CD14-positive monocyte (primary cell): Measurements from ENCODE around the gene TMSB15C. TPM values are rescaled to one million over a fixed set of nuclear protein-coding genes. Genes with fewer than 3 reads are reported as not detected.

Experiments used
- DNase-seq, 3 donors: peaks; one replicate each; pipeline ENCODE4 v3.0.0-alpha.2; 2011 to 2022
- H2AFZ ChIP-seq: 2 replicates; pipeline ENCODE4 v1.6.0; 2012; ENCODE audit warnings: mild to moderate bottlenecking, low read depth, low read length, inconsistent platforms; ENCODE audit not compliant: insufficient read depth, poor library complexity, severe bottlenecking
- H3K27ac ChIP-seq, 2 donors: 1 replicate in 1 of 2; 2 replicates in 1 of 2; pipeline ENCODE4 v1.5.1; 2012 to 2013; ENCODE audit warnings: low read length in 2 of 2, control low read depth in 1 of 2, inconsistent platforms in 1 of 2, low read depth in 1 of 2, mild to moderate bottlenecking in 1 of 2
- H3K27me3 ChIP-seq, 2 donors: one replicate each; pipeline versions ENCODE4 v1.6.0 to v1.6.1; 2011 to 2013; ENCODE audit warnings: low read length in 2 of 2; ENCODE audit not compliant: control insufficient read depth in 2 of 2, insufficient read depth in 2 of 2
- H3K36me3 ChIP-seq, 2 donors: replicated peaks in 1 of 2; 1 replicate in 1 of 2; 2 replicates in 1 of 2; pipeline versions ENCODE4 v1.5.1 to v1.6.1; 2012 to 2013; ENCODE audit warnings: low read length in 2 of 2, control low read depth in 1 of 2, inconsistent platforms in 1 of 2, mild to moderate bottlenecking in 1 of 2; ENCODE audit not compliant: insufficient read depth in 2 of 2, control insufficient read depth in 1 of 2
- H3K4me1 ChIP-seq, 2 donors: 1 replicate in 1 of 2; 2 replicates in 1 of 2; pipeline versions ENCODE4 v1.5.1 to v1.6.1; 2012 to 2013; ENCODE audit warnings: low read length in 2 of 2, control low read depth in 1 of 2, inconsistent platforms in 1 of 2, mild to moderate bottlenecking in 1 of 2, moderate library complexity in 1 of 2; ENCODE audit not compliant: insufficient read depth in 2 of 2, control insufficient read depth in 1 of 2
- H3K4me2 ChIP-seq: replicated peaks from 2 replicates; pipeline ENCODE3; 2012; ENCODE audit warnings: low read length, moderate library complexity, mild to moderate bottlenecking; ENCODE audit not compliant: poor library complexity, severe bottlenecking; ENCODE audit errors: extremely low read depth
- H3K4me3 ChIP-seq, 3 experiments: fragments of 200-600 bp in 1 of 3; sonication (generic) in 1 of 3; replicated peaks in 1 of 3; 1 replicate in 2 of 3; 2 replicates in 1 of 3; pipeline ENCODE4 v1.5.1; 2011 to 2013; ENCODE audit warnings: low read length in 3 of 3, mild to moderate bottlenecking in 3 of 3, control low read depth in 2 of 3, low read depth in 2 of 3, inconsistent platforms in 1 of 3, moderate library complexity in 1 of 3
- H3K79me2 ChIP-seq: 2 replicates; pipeline ENCODE4 v1.6.0; 2012; ENCODE audit warnings: mild to moderate bottlenecking, control low read depth, inconsistent platforms, low read length, moderate library complexity; ENCODE audit not compliant: insufficient read depth
- H3K9ac ChIP-seq: 2 replicates; pipeline ENCODE4 v1.6.0; 2017; ENCODE audit warnings: low read length, mild to moderate bottlenecking; ENCODE audit not compliant: insufficient read depth, poor library complexity, severe bottlenecking
- H3K9me3 ChIP-seq, 2 donors: replicated peaks in 1 of 2; 1 replicate in 1 of 2; 2 replicates in 1 of 2; pipeline versions ENCODE4 v1.5.1 to v1.6.1; 2012 to 2013; ENCODE audit warnings: low read length in 2 of 2, control low read depth in 1 of 2; ENCODE audit not compliant: control insufficient read depth in 1 of 2, insufficient read depth in 1 of 2
- H4K20me1 ChIP-seq: 2 replicates; pipeline ENCODE4 v1.6.0; 2012; ENCODE audit warnings: mild to moderate bottlenecking, low read length, control low read depth, moderate library complexity; ENCODE audit not compliant: insufficient read depth
- H3K27ac Mint-ChIP-seq, 7 donors: one replicate each; pipeline ENCODE4 v1.8.0; 2020; ENCODE audit warnings: mild to moderate bottlenecking in 7 of 7, mixed read lengths in 7 of 7, moderate library complexity in 6 of 7, inconsistent platforms in 2 of 7
- H3K27me3 Mint-ChIP-seq, 3 donors: one replicate each; pipeline ENCODE4 v1.8.0; 2021 to 2022; ENCODE audit warnings: low read depth in 3 of 3, mild to moderate bottlenecking in 3 of 3, mixed read lengths in 3 of 3, moderate library complexity in 3 of 3, inconsistent platforms in 1 of 3
- H3K36me3 Mint-ChIP-seq, 2 donors: one replicate each; pipeline ENCODE4 v1.8.0; 2020; ENCODE audit warnings: mixed read lengths in 2 of 2, inconsistent platforms in 1 of 2, mild to moderate bottlenecking in 1 of 2
- H3K4me1 Mint-ChIP-seq: one replicate; pipeline ENCODE4 v1.8.0; 2020; ENCODE audit warnings: mild to moderate bottlenecking, mixed read lengths
- H3K4me3 Mint-ChIP-seq, 2 donors: one replicate each; pipeline ENCODE4 v1.8.0; 2020; ENCODE audit warnings: mild to moderate bottlenecking in 2 of 2, mixed read lengths in 2 of 2, moderate library complexity in 1 of 2
- H3K9me3 Mint-ChIP-seq, 7 donors: one replicate each; pipeline ENCODE4 v1.8.0; 2020 to 2022; ENCODE audit warnings: mixed read lengths in 7 of 7, mild to moderate bottlenecking in 6 of 7, moderate library complexity in 6 of 7, inconsistent platforms in 2 of 7
- WGBS: methylation state at CpG from one replicate; pipeline ENCODE4 v1.1.5; 2013; ENCODE audit warnings: missing lambda C conversion rate; ENCODE audit not compliant: insufficient coverage; 5-methylcytosine and 5-hydroxymethylcytosine counted together
- intact Hi-C, 2 donors: fragments of 100-400 bp; cut with micrococcal nuclease; formaldehyde crosslinking; loops; one replicate each; pipeline versions ENCODE4 v1.15.0 to v1.15.1; 2023
- polyA plus RNA-seq, 3 donors: library from polyadenylated mRNA; depleted of rRNA in 1 of 3; unstranded in 2 of 3; stranded (reverse) in 1 of 3; fragments of 300-500 nt in 2 of 3; fragments of >200 nt in 1 of 3; fragmentation: Illumina TruSeq in 2 of 3; gene quantifications; 1 replicate in 2 of 3; 2 replicates in 1 of 3; pipeline ENCODE4 v1.2.3, GENCODE V29; 2012 to 2021
- TF ChIP-seq, protein P1 (sequence below): fragments of 200-600 bp; IDR thresholded peaks from one replicate; pipeline ENCODE4 v1.8.0; 2022; ENCODE audit warnings: antibody characterized with exemption, mild to moderate bottlenecking

Gene TMSB15C
- polyA plus RNA-seq, 3 donors: 0.21 TPM; not detected in 2

DNA sequence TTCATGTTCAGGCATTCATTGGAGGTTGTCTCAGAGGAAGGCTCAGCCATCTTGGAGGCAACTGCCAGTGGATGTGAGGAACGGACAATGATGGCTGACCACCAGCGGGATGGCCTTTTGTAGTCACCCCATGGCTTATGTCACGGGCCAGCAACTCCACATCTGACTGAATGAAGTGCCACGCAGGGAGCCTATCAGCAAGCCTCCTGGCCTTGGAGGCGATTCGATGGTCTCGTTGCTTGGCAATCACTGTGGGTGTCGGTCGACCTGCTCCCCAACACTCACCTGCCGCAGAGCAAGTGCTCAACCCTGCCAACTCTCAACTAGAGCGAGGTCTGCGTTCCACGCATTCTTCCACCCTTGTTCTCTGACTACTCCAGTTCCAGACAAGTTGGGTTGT lies 28.9 kb downstream of the TMSB15C start:
- Histone ChIP-seq H3K4me3 (no peak overlapping the region), H3K9ac (no peak overlapping the region), H3K36me3 (no peaks in the 10 kb centered on the region), H3K4me1 (no peaks in the 10 kb centered on the region), H3K9me3 (no peaks in the 10 kb centered on the region), H3K4me2 (no peak overlapping the region), H4K20me1 (no peaks in the 10 kb centered on the region), H2AFZ (no peak overlapping the region), H3K79me2 (no peaks in the 10 kb centered on the region), H3K27me3 (no peaks in the 10 kb centered on the region), H3K27ac (no peak overlapping the region)
- Mint-ChIP-seq H3K36me3 (no peaks in the 10 kb centered on the region), H3K4me1 (no peaks in the 10 kb centered on the region), H3K4me3 (no peak overlapping the region), H3K27me3 (peaks cover 0 to 8% (median 0%) of the 10 kb centered on the region in 3 donors), H3K27ac (no peak overlapping the region), H3K9me3 (peaks cover 2 to 10% (median 4%) of the 10 kb centered on the region in 7 donors)
- intact Hi-C loops: no loop called here
- 86% methylated on average over 2 of the region's 13 CpGs for WGBS
- TF ChIP-seq, protein P1, sequence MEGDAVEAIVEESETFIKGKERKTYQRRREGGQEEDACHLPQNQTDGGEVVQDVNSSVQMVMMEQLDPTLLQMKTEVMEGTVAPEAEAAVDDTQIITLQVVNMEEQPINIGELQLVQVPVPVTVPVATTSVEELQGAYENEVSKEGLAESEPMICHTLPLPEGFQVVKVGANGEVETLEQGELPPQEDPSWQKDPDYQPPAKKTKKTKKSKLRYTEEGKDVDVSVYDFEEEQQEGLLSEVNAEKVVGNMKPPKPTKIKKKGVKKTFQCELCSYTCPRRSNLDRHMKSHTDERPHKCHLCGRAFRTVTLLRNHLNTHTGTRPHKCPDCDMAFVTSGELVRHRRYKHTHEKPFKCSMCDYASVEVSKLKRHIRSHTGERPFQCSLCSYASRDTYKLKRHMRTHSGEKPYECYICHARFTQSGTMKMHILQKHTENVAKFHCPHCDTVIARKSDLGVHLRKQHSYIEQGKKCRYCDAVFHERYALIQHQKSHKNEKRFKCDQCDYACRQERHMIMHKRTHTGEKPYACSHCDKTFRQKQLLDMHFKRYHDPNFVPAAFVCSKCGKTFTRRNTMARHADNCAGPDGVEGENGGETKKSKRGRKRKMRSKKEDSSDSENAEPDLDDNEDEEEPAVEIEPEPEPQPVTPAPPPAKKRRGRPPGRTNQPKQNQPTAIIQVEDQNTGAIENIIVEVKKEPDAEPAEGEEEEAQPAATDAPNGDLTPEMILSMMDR: no peak
- no peak for DNase-seq

DNA sequence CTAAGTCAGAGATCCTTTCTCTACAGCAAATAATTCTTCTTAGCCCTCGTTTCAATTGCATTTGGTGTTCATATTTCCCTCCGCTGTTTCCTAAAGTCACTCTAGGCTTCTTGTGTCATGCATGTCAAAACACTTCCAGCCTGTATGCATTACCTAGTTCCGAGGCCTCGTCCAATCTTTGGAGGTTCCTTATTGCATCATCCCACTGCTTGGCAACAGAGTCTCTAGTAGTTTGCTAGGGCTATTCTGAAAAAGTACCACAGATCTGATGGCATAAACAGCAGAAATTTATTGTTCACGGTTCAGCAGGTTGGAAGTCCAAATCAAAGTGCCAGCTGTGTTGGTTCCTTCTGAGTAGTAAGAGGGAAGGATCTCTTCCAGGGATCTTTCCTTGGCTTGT lies 30.4 kb downstream of the TMSB15C start:
- no peaks in the 10 kb centered on the region for H3K4me1 Mint-ChIP-seq
- TF ChIP-seq, protein P1: no peak
- H3K27ac ChIP-seq: no peak overlapping the region
- no peak overlapping the region for H3K27ac Mint-ChIP-seq
- intact Hi-C loops: no loop called here
- no peak for DNase-seq
- no peaks in the 10 kb centered on the region for H3K79me2 ChIP-seq
- no peak overlapping the region for H3K4me3 Mint-ChIP-seq
- H3K9me3 Mint-ChIP-seq: peaks cover 1 to 10% (median 4%) of the 10 kb centered on the region in 7 donors
- H2AFZ ChIP-seq: no peak overlapping the region
- H3K9ac ChIP-seq: no peak overlapping the region
- H3K36me3 ChIP-seq: no peaks in the 10 kb centered on the region
- H3K9me3 ChIP-seq: no peaks in the 10 kb centered on the region
- H3K27me3 Mint-ChIP-seq: peaks cover 0 to 10% (median 0%) of the 10 kb centered on the region in 3 donors
- H3K4me3 ChIP-seq: no peak overlapping the region
- no peaks in the 10 kb centered on the region for H3K36me3 Mint-ChIP-seq
- no peaks in the 10 kb centered on the region for H3K4me1 ChIP-seq
- H3K4me2 ChIP-seq: no peak overlapping the region
- no peaks in the 10 kb centered on the region for H3K27me3 ChIP-seq
- 83% methylated on average over 2 of the region's 5 CpGs for WGBS
- no peaks in the 10 kb centered on the region for H4K20me1 ChIP-seq
